AG04450 (cell line): ENCODE results near the gene POMT1. TPM values are rescaled to one million over a fixed set of nuclear protein-coding genes. Genes with fewer than 3 reads are reported as not detected.
"Not testable (repeated sequence)": the region's sequence is repeated elsewhere in the genome, so short reads cannot be mapped to it uniquely, and the experiment has no call there.

ENCODE experiments used
- CTCF ChIA-PET: fragments of 300-600, 350-600 bp; formaldehyde crosslinking; extraction: SDS; loops from one replicate; lab custom pipeline; 2022; ENCODE audit warnings: antibody characterized with exemption, inconsistent platforms; lab: Charles Lee
- POLR2A ChIA-PET: fragments of 350-600 bp; formaldehyde crosslinking; extraction: SDS; loops from one replicate; lab custom pipeline; 2021; ENCODE audit warnings: antibody characterized with exemption, inconsistent platforms; lab: Yijun Ruan, JAX
- DNase-seq: peaks from one replicate; pipeline ENCODE4 v3.0.0-alpha.2; 2011; ENCODE audit warnings: low read depth, low spot score
- H3K27ac ChIP-seq: one replicate; pipeline ENCODE4 v1.5.1; 2012; ENCODE audit warnings: low read depth, low read length, control low read depth
- H3K27me3 ChIP-seq: one replicate; pipeline ENCODE4 v1.6.0; 2012; ENCODE audit warnings: low read length; ENCODE audit not compliant: control insufficient read depth, insufficient read depth
- H3K4me3 ChIP-seq: 2 replicates; pipeline ENCODE4 v1.5.1; 2011; ENCODE audit warnings: mild to moderate bottlenecking, low read depth, low read length, control low read depth
- H3K9me3 ChIP-seq: 2 replicates; pipeline ENCODE4 v1.5.1; 2012; ENCODE audit warnings: low read length; ENCODE audit not compliant: control insufficient read depth, insufficient read depth
- CTCF ChIP-seq: IDR thresholded peaks from 2 replicates; pipeline ENCODE4 v1.5.1; 2011; ENCODE audit warnings: low read depth, low read length, control low read depth, inconsistent platforms
- polyA minus RNA-seq: library from RNA; depleted of rRNA, polyadenylated mRNA; stranded (reverse); fragments of >200 nt; gene quantifications from 2 replicates; pipeline ENCODE4 v1.2.3, GENCODE V29; 2011; rRNA and poly(A)+ RNA removed
- polyA plus RNA-seq: library from polyadenylated mRNA; depleted of rRNA; stranded (reverse); fragments of >200 nt; gene quantifications from 2 replicates; pipeline ENCODE4 v1.2.3, GENCODE V29; 2011; rRNA removed

The POMT1 gene
- polyA plus RNA-seq (23.8 and 23.9 TPM in 2 replicates), polyA minus RNA-seq (11.3 and 15.2 TPM in 2 replicates)

GRCh38 chr9:131502781-131503625 lies at the start of gene POMT1:
Gene POMT1, plus strand, starts transcription at chr9:131502918. Its CDS starts 1,301 bp downstream, at chr9:131504219.
- Histone ChIP-seq H3K27ac (peak within 1 kb of the TSS; percentile 11), H3K27me3 (no peaks in the 10 kb centered on the region), H3K4me3 (peak within 1 kb of the TSS; percentile 85), H3K9me3 (peaks cover 5% of the 10 kb centered on the region; the same call in 1 of the 2 replicates)
- CTCF ChIA-PET: interaction anchor here (0.6 to 1.1 kb wide), 3 partner anchors 22 to 237 kb away, joined by 3 to 4 read pairs (median 4); no protein-coding TSS in a partner anchor
- peak; percentile 56 for DNase-seq
- TF ChIP-seq CTCF: no peak
- POLR2A ChIA-PET: interaction anchor here (0.5 to 0.6 kb wide), 2 partner anchors 43 to 161 kb away, joined by 3 to 6 read pairs; no protein-coding TSS in a partner anchor

GRCh38 chr9:131454028-131454427 lies 48.7 kb upstream of the POMT1 start:
- no peak for DNase-seq
- no peaks in the 10 kb centered on the region for H3K27me3 ChIP-seq
- no peaks in the 10 kb centered on the region for H3K9me3 ChIP-seq
- POLR2A ChIA-PET: no interaction called here
- CTCF ChIA-PET: no interaction called here
- H3K27ac ChIP-seq: no peak overlapping the region
- no peak for TF ChIP-seq CTCF
- no peak overlapping the region for H3K4me3 ChIP-seq

GRCh38 chr9:131455655-131456054 lies 47.1 kb upstream of the POMT1 start:
- CTCF ChIA-PET, POLR2A ChIA-PET, H3K4me3 ChIP-seq, H3K27me3 ChIP-seq, H3K9me3 ChIP-seq, H3K27ac ChIP-seq, DNase-seq: not testable (repeated sequence)

- Histone ChIP-seq H3K27me3 (no peaks in the 10 kb centered on the region), H3K9me3 (no peaks in the 10 kb centered on the region), H3K4me3 (no peak overlapping the region), H3K27ac (no peak overlapping the region)
- ChIA-PET POLR2A (no interaction called here), CTCF (interaction anchor here (1.0 to 1.7 kb wide), 3 partner anchors 107 to 122 kb away, joined by 3 to 7 read pairs (median 3); no protein-coding TSS in a partner anchor)
- no peak for TF ChIP-seq CTCF
- no peak for DNase-seq
These were observed 45.0 kb upstream of the POMT1 start for GRCh38 chr9:131457746-131458145.

- H3K27ac ChIP-seq: no peak overlapping the region
- H3K4me3 ChIP-seq: no peak overlapping the region
- no peak for DNase-seq
- ChIA-PET CTCF (interaction anchor here (1.3 kb wide), 1 partner anchor 19 kb away, joined by 3 read pairs; no protein-coding TSS in a partner anchor), POLR2A (no interaction called here)
- H3K9me3 ChIP-seq: no peaks in the 10 kb centered on the region
- no peaks in the 10 kb centered on the region for H3K27me3 ChIP-seq
- no peak for TF ChIP-seq CTCF
These were observed 43.7 kb upstream of the POMT1 start for GRCh38 chr9:131459056-131459455.
